HG02938 (cell line): ENCODE data around the gene DAB2IP.

Source experiments
- ATAC-seq: cut with Tn5 transposase; IDR thresholded peaks from one replicate; pipeline ENCODE4 v1.9.1; 2021; ENCODE audit warnings: mild to moderate bottlenecking, moderate library complexity; ENCODE audit not compliant: unreplicated experiment

Gene DAB2IP

DNA sequence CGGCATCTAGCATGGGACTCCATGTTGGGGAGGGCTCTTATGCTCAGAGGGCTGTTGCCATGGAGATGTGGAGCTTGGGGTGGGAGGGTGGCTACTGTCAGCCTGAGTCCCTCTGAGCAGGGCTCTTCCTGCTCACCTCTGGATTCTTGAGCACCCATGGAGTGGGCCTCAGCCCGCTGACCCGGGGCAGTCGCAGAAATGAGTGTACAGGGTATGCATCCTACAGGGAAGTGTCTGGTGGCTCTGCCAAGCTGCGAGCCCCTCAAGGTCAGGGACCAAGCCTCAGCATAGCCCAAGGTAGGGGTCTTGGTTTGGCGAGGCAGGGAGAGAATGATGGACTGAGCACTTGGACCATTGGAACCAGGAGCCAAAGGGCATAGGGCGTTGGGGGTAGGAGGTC is 104.1 kb downstream of the DAB2IP start:
- ATAC-seq = no peak

DNA sequence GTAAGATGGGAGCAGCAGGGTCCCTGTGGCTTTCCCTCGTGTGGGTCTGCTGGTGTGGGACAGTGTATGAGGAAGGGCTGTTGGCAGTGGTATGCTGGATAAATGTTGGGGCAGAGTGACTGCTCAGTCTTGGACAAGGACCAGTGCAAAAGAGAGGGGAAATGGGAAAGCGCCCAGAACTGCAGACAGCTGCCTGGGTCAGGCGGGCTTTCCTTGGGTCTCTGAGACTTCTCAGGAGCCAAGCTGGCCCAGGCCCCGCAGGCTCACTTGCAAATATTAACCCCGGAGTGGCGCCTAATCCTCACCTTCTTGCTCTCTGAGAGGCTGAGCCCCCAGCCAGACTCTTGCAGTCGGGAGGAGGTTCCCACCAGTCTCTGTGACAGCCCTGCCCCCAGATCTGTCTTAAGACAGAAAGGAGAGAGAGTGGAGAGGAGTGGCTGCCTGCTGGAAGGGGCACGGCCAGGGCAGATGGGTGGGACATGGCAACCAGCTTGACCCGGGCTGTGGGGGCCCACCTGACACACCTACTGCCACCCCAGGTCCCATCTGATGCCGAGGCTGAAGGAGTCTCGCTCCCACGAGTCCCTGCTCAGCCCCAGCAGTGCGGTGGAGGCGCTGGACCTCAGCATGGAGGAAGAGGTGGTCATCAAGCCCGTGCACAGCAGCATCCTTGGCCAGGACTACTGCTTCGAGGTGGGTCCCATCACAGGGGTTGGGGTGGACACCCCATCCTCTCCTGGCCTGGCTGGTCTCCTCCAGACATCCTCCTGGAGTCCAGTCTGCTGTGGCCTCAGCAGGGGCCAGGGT is 105.2 kb downstream of the DAB2IP start:
- ATAC-seq = no peak

DNA sequence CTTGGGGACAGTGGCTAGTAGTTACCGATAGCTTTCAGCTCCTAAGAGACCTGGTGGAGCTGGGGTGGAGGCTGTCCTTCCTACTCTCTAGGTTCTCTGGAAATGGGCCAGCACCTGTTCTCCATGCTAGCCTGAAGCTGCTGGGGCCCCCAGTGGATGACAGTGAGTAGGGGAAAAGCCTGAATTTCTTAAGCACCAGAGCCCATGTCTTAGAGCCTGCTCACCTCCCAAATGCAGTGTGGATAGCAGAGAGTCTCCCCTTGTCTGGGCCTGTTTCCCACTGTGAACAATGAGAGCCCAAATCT is 105.8 kb downstream of the DAB2IP start:
- ATAC-seq = no peak

DNA sequence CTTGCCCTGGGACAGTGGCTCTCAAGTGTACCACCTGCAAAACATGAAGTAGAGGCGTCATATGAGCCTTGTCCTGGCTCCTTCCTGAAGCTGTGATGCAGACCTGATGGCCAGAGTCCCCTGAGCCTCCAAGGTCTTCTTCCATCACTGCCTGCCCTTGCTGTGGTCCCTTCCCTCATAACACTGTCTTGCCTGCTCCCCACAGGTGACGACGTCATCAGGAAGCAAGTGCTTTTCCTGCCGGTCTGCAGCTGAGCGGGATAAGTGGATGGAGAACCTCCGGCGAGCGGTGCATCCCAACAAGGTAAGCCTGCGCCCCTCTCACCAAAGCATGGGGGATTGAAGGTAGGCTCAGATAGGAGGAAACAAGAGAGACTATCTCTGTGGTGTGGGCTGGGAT is 107.3 kb downstream of the DAB2IP start:
- no peak for ATAC-seq

DNA sequence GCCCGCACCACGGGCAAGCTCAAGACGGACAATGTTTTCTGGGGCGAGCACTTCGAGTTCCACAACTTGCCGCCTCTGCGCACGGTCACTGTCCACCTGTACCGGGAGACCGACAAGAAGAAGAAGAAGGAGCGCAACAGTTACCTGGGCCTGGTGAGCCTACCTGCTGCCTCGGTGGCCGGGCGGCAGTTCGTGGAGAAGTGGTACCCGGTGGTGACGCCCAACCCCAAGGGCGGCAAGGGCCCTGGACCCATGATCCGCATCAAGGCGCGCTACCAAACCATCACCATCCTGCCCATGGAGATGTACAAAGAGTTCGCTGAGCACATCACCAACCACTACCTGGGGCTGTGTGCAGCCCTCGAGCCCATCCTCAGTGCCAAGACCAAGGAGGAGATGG is 108.6 kb downstream of the DAB2IP start:
- no peak for ATAC-seq

DNA sequence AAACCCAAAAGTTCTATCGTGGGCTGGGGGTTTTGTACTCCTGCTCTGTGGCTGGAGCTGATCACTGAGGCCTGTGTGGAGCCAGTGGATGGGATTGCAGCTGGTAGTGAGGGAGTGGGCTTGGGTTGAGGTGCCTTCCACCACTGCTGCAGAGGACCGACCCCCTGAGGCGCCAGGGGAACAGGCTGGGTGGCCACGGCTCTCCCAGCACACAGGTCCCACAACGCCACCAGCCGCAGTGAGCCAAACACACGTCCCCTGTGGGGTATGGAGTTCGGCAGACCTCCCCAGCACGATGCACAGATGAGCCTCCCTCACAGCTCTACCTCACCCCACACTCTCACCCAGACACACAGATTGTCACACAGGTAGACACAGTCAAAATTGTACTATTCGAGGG is 109.1 kb downstream of the DAB2IP start:
- no peak for ATAC-seq

DNA sequence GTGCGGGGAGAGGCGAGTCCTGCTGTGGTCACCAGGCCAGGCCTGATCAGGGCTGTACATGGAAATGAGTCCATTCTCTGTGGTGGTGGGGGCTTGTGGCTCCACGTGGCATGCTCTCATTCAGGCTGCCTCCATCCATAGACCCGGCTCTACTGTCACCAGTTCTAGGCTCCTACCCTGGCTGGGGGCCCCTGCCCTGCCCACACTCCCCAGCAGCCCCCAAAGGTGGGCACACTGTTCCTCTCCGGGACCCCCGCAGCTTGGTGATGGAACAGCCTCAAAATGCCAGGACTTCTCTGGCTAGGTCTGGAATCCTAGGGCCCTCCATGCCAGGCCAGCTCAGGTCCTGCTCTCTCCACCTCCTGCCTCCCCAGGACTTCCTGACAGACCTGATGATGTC is 111.7 kb downstream of the DAB2IP start:
- ATAC-seq = no peak

DNA sequence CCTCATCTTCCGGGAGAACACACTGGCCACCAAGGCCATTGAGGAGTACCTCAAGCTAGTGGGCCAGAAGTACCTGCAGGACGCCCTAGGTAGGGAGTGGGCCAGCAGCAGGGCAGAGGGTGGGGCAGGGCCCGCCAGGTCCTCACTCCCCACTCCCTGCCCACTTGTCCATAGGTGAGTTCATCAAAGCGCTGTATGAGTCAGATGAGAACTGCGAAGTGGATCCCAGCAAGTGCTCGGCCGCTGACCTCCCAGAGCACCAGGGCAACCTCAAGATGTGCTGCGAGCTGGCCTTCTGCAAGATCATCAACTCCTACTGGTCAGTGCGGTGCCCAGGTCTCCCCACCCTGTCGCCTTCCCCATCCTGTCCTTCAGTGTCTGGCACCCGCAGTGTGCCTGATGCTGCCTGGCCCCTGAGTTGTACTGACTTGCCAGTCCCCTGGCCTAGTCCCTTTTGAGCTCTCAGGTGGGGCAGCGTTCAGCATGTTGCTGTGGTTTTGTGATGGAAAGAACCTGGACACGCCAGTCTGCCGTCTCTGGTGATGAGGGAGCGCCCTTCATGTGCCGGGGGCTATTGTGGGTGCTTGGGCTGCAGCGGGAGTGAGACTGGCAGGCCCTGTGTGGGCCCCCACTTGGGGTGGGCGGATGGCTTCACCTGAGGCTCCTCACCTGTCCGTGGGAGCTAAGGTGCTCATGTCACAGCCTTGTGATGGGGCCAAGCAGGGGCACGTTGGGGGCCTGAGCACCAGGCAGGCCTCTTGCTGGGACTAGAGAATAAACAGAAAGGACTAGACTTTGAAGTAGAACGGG is 112.3 kb downstream of the DAB2IP start:
- ATAC-seq = no peak

DNA sequence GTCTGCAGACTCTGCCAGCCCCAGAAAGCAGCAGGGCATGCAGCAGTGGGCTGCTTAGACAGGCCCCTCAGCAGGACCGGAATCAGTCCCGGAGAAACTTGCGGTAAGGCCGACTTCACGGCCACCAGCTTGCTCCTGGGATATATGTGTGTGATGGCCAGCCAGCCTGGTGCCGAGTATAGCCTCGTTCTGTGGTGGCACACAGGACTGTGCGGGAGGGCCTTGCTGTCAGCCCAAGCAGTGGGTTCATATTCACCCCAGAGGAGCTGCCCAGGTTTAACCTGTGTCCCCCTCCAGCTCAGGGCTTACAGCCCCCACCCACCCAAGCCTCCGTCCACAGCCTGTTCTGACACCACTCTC is 112.9 kb downstream of the DAB2IP start:
- no peak for ATAC-seq

DNA sequence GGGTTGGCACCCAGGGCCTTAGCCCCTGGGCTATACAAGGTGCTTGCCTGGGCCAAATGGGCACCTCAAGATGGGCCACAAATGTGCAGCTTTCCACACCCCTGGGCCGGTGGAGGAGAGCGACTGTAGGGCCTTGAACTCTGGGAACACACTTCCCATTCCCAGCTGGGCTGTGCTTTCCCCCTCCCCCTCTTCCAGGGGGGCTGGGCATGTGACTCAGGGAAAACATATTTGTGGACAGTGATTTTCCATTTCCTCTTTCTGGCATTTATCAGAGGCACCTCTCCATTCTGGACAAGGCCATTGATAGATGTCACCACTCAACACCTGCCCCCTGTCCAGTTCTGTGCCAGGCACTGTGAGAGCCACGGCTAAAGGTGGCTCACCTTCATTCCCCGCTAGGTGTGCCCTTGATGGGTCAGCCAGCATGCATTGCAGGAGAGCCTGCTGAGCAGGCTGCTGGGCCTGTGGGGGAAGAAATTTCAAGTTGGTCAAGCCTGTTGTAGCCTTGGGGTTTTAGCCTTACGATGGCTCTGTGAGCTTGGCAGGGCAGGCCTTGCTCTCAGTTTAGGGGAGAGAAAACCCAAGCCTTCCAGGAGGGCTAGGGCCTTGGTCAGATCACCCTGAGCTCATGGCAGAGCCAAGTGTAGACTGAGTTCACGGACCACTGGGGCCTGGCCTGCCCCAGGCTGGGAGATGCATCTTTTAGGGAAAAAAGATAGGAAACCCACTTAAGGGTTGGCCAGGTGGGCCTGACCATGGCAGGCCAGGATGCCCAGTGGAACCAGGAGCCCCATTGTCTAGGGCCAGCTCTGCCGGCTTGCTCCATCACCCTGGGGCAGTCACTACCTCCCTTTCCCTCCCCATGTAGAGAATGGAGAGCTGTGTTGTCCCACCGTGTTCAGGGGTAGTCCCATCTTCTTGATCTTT is 113.9 kb downstream of the DAB2IP start:
- no peak for ATAC-seq

DNA sequence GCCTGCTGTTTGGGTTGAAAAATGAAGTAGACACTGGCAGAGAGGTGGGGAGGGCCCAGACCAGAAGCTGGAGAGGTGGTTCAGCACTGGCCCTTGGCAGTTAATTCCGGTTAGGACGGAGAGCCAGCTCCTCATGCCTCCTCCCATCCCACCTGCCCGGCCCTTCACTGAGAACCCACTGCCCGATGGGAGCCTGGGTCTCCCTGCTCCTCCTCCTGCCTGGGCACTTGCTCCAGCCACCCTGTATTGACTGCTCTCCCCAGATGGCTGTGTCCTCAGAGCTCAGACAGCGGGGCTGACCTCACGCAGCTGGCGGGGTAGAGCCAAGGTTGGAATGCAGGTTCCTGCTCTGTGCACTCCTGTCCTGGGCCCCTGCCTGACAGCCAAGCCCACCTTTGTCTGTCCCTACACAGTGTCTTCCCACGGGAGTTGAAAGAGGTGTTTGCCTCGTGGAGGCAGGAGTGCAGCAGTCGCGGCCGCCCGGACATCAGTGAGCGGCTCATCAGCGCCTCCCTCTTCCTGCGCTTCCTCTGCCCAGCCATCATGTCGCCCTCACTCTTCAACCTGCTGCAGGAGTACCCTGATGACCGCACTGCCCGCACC is 114.7 kb downstream of the DAB2IP start:
- ATAC-seq = no peak

DNA sequence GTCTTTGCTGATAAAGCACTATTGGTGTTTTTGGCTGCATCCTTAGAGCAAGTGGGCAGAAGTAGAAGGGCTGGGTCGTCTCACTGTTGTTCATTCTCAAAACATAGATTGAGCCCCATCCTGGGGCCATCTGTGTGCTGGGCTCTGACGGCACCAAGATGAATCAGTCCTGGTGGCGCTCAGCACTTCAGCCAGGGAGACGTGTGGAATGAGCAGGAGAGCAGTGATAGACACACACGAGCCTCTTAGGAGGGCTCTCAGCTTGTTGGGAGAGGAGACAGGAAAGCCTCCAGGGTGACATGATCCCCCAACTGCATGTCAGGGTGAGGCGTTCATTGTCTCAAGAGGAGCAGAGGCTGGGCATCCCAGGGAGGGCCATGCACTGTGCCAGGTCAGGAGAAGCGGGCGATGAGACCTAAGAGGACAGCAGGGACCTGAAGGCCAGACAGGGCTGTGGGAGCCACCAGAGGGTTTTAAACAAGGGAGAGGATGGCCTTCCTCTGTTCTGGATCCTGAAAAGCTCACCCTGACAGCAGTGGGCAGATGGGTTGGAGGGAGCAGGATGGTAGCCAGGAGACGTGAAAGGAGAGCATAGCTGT is 115.8 kb downstream of the DAB2IP start:
- ATAC-seq = no peak

DNA sequence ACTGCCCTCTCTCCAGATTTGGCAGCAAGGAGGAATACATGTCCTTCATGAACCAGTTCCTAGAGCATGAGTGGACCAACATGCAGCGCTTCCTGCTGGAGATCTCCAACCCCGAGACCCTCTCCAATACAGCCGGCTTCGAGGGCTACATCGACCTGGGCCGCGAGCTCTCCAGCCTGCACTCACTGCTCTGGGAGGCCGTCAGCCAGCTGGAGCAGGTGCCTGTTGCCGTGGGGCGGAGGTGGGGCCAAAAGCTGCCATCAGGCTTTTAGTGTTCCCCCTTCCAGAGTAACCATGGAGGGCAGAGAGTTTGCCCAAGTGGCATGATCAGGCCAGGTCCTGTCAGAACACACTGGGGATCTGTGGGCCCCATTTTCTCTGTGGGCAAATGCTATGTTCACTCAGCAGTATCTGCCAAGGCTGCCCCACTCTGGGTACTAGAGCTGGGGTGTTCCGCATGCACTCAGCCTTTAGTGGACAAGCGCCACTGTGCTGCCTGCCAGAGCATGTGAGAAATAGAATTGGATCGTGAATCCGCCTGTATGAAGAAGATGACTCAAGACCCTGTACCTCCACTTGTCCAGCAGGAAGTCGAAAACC is 117.1 kb downstream of the DAB2IP start:
- ATAC-seq = no peak

DNA sequence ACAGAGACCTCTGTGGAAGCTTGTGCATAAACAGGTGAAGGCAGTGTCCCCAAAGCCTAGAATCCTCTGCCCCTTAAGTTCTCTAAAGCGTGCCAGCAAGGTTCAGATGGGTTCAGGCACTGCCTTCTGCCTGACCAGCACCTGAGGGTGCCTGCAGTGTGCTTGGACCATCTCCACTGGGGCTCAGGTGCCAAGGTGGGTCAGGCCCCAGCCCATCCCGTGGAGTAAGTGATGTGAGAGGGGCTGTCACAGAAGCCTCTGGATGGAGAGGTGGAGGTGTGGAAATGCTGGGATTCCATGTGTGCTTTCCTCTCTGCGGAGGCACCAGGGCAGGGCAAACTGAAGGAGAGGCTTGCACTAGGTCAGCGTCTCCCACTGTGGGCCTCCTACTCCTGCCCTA is 118.5 kb downstream of the DAB2IP start:
- ATAC-seq = no peak

DNA sequence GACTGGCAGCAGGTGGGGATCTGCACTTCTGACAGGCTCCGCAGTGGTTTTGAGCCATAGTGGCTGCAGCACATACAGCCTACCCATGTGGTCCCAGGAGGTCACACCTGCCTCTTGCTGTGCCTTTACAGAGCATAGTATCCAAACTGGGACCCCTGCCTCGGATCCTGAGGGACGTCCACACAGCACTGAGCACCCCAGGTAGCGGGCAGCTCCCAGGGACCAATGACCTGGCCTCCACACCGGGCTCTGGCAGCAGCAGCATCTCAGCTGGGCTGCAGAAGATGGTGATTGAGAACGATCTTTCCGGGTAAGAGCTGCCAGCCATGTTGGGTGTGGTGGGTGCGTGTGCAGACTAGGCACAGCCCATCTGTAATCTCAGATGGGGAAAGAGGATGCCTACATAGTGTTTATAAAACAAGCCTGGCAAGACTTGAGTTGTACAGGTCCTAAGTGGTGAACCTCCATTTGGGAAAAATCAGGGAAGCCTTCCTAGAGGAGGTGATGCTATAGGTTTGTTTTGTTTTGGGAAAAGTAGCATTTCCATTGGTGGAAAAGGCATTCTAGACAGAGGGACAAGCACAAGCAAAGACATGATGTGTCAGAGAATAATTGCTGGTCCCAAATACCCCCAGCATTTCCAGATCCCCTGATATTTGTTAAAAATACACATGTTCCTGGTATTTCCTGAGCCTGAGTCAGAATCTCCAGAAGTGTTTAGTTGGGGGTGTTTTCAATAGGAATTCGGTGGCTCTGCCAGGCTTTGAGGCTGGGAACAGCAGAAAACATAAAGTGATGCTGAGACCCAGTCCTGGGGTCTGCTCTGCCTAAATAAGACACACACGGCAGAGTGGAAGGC is 119.2 kb downstream of the DAB2IP start:
- no peak for ATAC-seq

DNA sequence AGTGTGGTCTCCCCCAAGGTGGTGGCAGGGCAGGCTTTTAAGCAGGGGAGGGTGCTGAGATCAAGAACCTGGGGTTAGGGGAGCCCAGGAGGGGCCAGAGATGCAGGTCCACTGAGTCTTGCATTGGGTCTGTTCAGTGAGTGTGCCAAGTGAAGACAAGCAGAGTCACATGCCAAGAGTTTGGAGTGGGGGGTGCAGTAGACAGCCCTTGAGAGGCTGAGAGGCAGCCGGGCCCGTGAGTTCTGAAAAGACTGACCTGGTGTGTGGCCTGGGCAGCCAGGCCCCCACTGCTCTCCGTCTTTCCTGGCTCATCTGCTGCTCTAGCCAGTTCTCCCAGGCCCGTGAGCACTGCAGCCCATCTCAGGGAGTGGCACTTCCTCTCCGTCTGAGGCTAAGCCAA is 120.0 kb downstream of the DAB2IP start:
- ATAC-seq = no peak

DNA sequence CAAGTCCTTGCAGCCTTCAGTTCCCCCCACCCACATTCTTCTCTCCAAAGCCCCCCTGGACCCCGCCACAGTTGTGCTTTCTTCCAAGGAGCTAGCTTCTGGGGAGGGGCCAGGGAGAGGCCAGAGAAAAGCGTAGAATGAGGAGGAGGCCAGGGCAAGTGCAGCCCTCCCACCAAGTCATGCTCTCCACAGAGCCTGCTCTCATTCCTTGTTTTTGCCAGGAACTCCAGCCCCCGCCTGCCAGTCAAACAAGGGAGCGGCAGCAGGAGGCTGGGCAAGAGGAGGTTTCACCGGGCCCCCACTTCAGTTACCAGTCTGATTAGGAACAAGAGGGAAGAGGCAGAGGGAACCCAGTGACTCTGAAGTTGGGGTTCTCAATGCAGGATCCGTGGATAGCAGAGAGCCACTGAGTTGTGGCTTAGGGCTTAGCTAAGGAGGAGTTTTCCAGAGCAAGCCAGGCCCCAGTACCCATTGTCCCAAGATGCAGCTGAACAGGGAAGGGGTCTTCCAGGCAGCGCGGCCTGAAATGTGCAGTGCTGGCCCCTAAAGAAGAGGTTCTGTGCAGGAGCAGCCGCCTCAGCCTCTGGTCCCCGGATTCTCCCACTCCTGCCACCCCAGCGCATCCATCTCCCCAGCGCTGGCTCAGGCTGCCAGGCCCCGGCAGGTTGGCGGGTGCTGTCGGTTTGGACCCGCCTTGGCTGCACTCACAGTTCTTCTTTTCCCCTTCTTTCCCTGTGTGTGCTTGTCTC is 120.6 kb downstream of the DAB2IP start:
- ATAC-seq = no peak

DNA sequence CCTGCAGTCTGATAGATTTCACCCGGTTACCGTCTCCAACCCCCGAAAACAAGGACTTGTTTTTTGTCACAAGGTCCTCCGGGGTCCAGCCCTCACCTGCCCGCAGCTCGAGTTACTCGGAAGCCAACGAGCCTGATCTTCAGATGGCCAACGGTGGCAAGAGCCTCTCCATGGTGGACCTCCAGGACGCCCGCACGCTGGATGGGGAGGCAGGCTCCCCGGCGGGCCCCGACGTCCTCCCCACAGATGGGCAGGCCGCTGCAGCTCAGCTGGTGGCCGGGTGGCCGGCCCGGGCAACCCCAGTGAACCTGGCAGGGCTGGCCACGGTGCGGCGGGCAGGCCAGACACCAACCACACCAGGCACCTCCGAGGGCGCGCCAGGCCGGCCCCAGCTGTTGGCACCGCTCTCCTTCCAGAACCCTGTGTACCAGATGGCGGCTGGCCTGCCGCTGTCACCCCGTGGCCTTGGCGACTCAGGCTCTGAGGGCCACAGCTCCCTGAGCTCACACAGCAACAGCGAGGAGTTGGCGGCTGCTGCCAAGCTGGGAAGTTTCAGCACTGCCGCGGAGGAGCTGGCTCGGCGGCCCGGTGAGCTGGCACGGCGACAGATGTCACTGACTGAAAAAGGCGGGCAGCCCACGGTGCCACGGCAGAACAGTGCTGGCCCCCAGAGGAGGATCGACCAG is 121.3 kb downstream of the DAB2IP start:
- no peak for ATAC-seq
